LNCAP (cell line): ENCODE results near the gene DDX10.

ENCODE experiments used
- TF ChIP-seq, protein P1 (sequence below): fragments of 450-650 bp; IDR thresholded peaks from 2 replicates; pipeline ENCODE4 v1.5.1; 2017; ENCODE audit warnings: mild to moderate bottlenecking

The DDX10 gene

GRCh38 chr11:108819957-108820356 lies 155.1 kb downstream of the DDX10 start:
- TF ChIP-seq, protein P1, sequence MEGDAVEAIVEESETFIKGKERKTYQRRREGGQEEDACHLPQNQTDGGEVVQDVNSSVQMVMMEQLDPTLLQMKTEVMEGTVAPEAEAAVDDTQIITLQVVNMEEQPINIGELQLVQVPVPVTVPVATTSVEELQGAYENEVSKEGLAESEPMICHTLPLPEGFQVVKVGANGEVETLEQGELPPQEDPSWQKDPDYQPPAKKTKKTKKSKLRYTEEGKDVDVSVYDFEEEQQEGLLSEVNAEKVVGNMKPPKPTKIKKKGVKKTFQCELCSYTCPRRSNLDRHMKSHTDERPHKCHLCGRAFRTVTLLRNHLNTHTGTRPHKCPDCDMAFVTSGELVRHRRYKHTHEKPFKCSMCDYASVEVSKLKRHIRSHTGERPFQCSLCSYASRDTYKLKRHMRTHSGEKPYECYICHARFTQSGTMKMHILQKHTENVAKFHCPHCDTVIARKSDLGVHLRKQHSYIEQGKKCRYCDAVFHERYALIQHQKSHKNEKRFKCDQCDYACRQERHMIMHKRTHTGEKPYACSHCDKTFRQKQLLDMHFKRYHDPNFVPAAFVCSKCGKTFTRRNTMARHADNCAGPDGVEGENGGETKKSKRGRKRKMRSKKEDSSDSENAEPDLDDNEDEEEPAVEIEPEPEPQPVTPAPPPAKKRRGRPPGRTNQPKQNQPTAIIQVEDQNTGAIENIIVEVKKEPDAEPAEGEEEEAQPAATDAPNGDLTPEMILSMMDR, result no peak

DNA sequence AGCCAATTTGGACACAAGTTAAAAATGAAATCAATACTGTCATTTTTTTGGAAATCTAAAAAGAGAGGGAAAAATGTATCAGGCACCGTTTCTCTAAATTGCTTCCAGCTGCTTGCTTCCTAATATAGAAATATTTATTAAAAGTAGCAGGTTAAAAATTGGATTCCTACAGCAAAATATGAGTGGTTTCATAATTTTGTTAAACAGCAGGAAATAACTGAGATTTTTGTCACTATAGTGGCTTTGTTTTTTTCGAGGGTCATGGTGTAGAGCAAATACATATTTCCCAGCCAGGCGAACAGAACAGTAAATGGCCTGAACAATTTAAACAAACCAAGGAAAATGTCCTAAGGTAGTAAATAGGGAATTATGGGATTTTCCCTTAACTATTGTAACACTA lies 159.7 kb downstream of the DDX10 start:
- TF ChIP-seq, protein P1, result no peak

- TF ChIP-seq, protein P1, result no peak
These were observed 160.5 kb downstream of the DDX10 start for GRCh38 chr11:108825381-108825780.

GRCh38 chr11:108826136-108826535 lies 161.3 kb downstream of the DDX10 start:
- TF ChIP-seq, protein P1, result no peak

DNA sequence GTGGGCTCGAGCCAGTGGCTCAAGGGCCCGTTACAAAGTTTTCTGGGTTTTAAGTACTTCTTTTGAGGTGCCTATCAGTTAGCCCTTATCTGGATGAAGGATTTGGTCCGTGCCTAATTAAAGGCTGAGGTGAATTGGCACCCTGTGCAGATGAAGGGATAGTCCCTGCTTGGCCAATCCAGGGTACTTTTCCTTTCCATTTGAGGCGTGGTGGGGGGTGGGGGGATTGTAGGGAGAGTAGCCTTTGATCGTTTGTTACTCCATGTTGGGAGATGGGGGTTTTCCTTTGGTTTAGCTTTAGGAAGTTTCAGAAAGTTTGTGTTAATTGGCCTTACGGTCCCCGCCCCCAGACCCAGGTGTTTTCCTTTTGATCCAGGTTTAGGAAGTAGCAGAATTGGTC lies 170.8 kb downstream of the DDX10 start:
- TF ChIP-seq, protein P1, result no peak

GRCh38 chr11:108836541-108836940 lies 171.7 kb downstream of the DDX10 start:
- TF ChIP-seq, protein P1, result no peak

DNA sequence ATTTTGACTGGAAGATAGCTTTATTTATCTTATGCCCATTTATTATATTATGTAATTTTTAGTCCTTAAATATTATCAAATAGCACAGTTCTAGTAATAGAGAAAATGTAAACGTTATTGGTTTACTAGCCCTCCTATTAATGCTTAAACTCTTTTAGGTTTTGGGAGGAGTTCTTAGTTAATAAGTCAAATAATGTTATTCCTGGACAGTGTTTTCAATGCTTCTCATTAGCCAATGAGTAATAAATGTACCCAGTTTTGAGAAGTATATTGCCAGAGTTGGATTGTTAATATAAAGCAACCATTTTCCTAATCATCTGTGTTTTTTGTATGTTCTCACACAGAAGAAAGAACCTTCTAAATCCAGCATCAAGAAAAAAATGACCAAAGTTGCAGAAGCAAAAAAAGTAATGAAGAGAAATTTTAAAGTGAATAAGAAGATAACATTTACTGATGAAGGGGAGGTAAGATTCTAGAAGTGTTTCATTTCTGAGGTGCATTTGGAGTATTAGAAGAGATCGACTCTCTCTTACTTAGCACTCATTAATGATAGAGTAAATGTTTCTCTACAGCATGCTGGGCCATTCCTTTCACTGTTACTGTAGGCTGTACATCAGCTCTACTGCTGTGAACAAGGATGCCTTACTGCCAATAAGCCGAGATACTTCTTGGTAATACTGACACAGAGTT lies 173.4 kb downstream of the DDX10 start:
- TF ChIP-seq, protein P1, result no peak

DNA sequence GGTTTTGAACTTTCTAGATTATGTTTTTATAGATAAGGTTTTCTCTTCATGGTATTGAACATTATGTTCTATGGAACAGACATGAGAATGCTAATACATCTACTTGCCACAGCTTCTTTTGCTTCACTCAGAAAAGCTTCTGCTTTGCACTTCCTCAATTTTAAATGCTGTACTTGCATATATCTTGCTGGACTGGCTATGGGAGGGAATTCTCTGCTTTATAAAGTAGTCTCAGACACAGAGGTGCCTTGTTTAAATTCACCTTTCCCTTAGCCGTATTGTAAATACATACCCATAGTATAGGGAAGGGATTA lies 173.9 kb downstream of the DDX10 start:
- TF ChIP-seq, protein P1, result no peak
